Trophoblast cell (in vitro differentiated cells and primary cell): ENCODE results near the gene GNL2. TPM values are rescaled to one million over a fixed set of nuclear protein-coding genes. Genes with fewer than 3 reads are reported as not detected.

Source experiments
- DNase-seq, 2 donors: peaks; one replicate each; pipeline ENCODE4 v3.0.0-alpha.2; 2016
- H2AFZ ChIP-seq: 2 replicates; pipeline ENCODE4 v1.6.1; 2013; ENCODE audit warnings: low read length, moderate library complexity, mild to moderate bottlenecking; ENCODE audit not compliant: insufficient read depth, poor library complexity
- H2AK5ac ChIP-seq: 2 replicates; pipeline ENCODE4 v1.6.1; 2013; ENCODE audit warnings: mild to moderate bottlenecking, low read length
- H2BK120ac ChIP-seq: 2 replicates; pipeline ENCODE4 v1.6.1; 2013; ENCODE audit warnings: low read length, mild to moderate bottlenecking, moderate library complexity; ENCODE audit not compliant: insufficient read depth, poor library complexity
- H2BK12ac ChIP-seq: 2 replicates; pipeline ENCODE4 v1.6.1; 2013; ENCODE audit warnings: mild to moderate bottlenecking, low read length, moderate library complexity
- H2BK5ac ChIP-seq: 2 replicates; pipeline ENCODE4 v1.6.1; 2013; ENCODE audit warnings: low read length, low read depth, moderate library complexity, mild to moderate bottlenecking; ENCODE audit not compliant: poor library complexity
- H3K14ac ChIP-seq: 2 replicates; pipeline ENCODE4 v1.6.1; 2013; ENCODE audit warnings: mild to moderate bottlenecking, low read length
- H3K18ac ChIP-seq: 2 replicates; pipeline ENCODE4 v1.6.1; 2013; ENCODE audit warnings: mild to moderate bottlenecking, low read length
- H3K23ac ChIP-seq: 2 replicates; pipeline ENCODE4 v1.6.1; 2013; ENCODE audit warnings: low read length
- H3K27ac ChIP-seq: 2 replicates; pipeline ENCODE4 v1.5.1; 2013; ENCODE audit warnings: low read depth, mild to moderate bottlenecking, inconsistent platforms, low read length, moderate library complexity
- H3K27me3 ChIP-seq: 2 replicates; pipeline ENCODE4 v1.6.1; 2013; ENCODE audit warnings: inconsistent platforms, mild to moderate bottlenecking, low read length, moderate library complexity; ENCODE audit not compliant: insufficient read depth
- H3K36me3 ChIP-seq, 2 experiments: 1 replicate in 1 of 2; 2 replicates in 1 of 2; pipeline ENCODE4 v1.6.1; 2013; ENCODE audit warnings: low read length in 2 of 2, mild to moderate bottlenecking in 2 of 2, moderate library complexity in 1 of 2; ENCODE audit not compliant: insufficient read depth in 2 of 2, control insufficient read depth in 1 of 2
- H3K4ac ChIP-seq: 2 replicates; pipeline ENCODE4 v1.6.1; 2013; ENCODE audit warnings: low read depth, mild to moderate bottlenecking, low read length, moderate library complexity
- H3K4me1 ChIP-seq, 2 experiments: 1 replicate in 1 of 2; 2 replicates in 1 of 2; pipeline ENCODE4 v1.6.1; 2013; ENCODE audit warnings: low read length in 2 of 2, mild to moderate bottlenecking in 2 of 2, moderate library complexity in 1 of 2; ENCODE audit not compliant: insufficient read depth in 2 of 2, control insufficient read depth in 1 of 2
- H3K4me2 ChIP-seq: 2 replicates; pipeline ENCODE4 v1.6.1; 2013; ENCODE audit warnings: inconsistent platforms, mild to moderate bottlenecking, low read length, moderate library complexity
- H3K4me3 ChIP-seq: 2 replicates; pipeline ENCODE4 v1.5.1; 2013; ENCODE audit warnings: mild to moderate bottlenecking, low read depth, low read length, inconsistent platforms
- H3K79me1 ChIP-seq: one replicate; pipeline ENCODE4 v1.6.1; 2013; ENCODE audit warnings: low read length
- H3K79me2 ChIP-seq: 2 replicates; pipeline ENCODE4 v1.6.1; 2013; ENCODE audit warnings: low read length, mild to moderate bottlenecking; ENCODE audit not compliant: control insufficient read depth, insufficient read depth, poor library complexity
- H3K9ac ChIP-seq: 2 replicates; pipeline ENCODE4 v1.6.1; 2013; ENCODE audit warnings: mild to moderate bottlenecking, low read length
- H3K9me3 ChIP-seq: 2 replicates; pipeline ENCODE4 v1.6.1; 2013; ENCODE audit warnings: low read depth, mild to moderate bottlenecking, control low read depth, inconsistent platforms, low read length; ENCODE audit not compliant: insufficient read depth
- H4K12ac ChIP-seq: 2 replicates; pipeline ENCODE4 v1.6.1; 2013; ENCODE audit warnings: low read depth, mild to moderate bottlenecking, low read length, moderate library complexity
- H4K8ac ChIP-seq: 2 replicates; pipeline ENCODE4 v1.6.1; 2013; ENCODE audit warnings: low read depth, mild to moderate bottlenecking, low read length, moderate library complexity
- H4K91ac ChIP-seq: one replicate; pipeline ENCODE4 v1.6.1; 2013; ENCODE audit warnings: low read depth, mild to moderate bottlenecking, low read length, moderate library complexity
- WGBS: extraction: QIAGEN DNeasy Blood & Tissue Kit; methylation state at CpG from one replicate; pipeline ENCODE4 v1.1.7; 2013; ENCODE audit warnings: missing lambda C conversion rate; ENCODE audit not compliant: insufficient read length, insufficient coverage; ENCODE audit errors: extremely low coverage; 5-methylcytosine and 5-hydroxymethylcytosine counted together
- polyA plus RNA-seq: library from polyadenylated mRNA; stranded (reverse); fragments of 200-250 nt; gene quantifications from 2 replicates; pipeline ENCODE4 v1.2.3, GENCODE V29; 2013

GNL2 gene
- 163 TPM in 2 replicates for polyA plus RNA-seq

- peak within 1 kb of the TSS; percentile 78 for H3K18ac ChIP-seq
- H3K4ac ChIP-seq = peak within 1 kb of the TSS; percentile 91
- DNase-seq = peak; percentile 99
- H3K9me3 ChIP-seq = no peaks in the 10 kb centered on the region
- peak within 1 kb of the TSS; percentile 81 for H3K9ac ChIP-seq
- peak within 1 kb of the TSS; percentile 93 for H3K4me3 ChIP-seq
- no CpG with 5 or more reads among the region's 51 CpGs for WGBS
- H3K36me3 ChIP-seq = peaks cover 3 to 21% of the 10 kb centered on the region in 2 experiments
- no peak within 1 kb of the TSS for H3K27ac ChIP-seq
- H3K79me2 ChIP-seq = peaks cover 8% of the 10 kb centered on the region
- H2AK5ac ChIP-seq = peak within 1 kb of the TSS; percentile 60
- H3K14ac ChIP-seq = peak within 1 kb of the TSS; percentile 93
- H4K12ac ChIP-seq = peak within 1 kb of the TSS; percentile 90
- H2BK12ac ChIP-seq = no peak within 1 kb of the TSS
- H4K91ac ChIP-seq = peak within 1 kb of the TSS; percentile 79
- H3K79me1 ChIP-seq = peaks cover 5% of the 10 kb centered on the region
- no peak within 1 kb of the TSS for H3K23ac ChIP-seq
- H2BK120ac ChIP-seq = peak within 1 kb of the TSS; percentile 59
- peak within 1 kb of the TSS; percentile 17 for H2BK5ac ChIP-seq
- H3K4me1 ChIP-seq = peaks cover 3 to 4% of the 10 kb centered on the region in 2 experiments
- H3K4me2 ChIP-seq = peak within 1 kb of the TSS; percentile 96
- peak within 1 kb of the TSS; percentile 93 for H2AFZ ChIP-seq
- no peaks in the 10 kb centered on the region for H3K27me3 ChIP-seq
- peak within 1 kb of the TSS; percentile 89 for H4K8ac ChIP-seq
Observed at GRCh38 chr1:37595440-37596181, at the start of gene GNL2. TSS of gene GNL2 (minus strand) at chr1:37595937. CDS start at chr1:37595822, 115 bp downstream.

- no peak overlapping the region for H3K27ac ChIP-seq
- no peak overlapping the region for H2BK5ac ChIP-seq
- no peak overlapping the region for H4K8ac ChIP-seq
- no peak overlapping the region for H4K91ac ChIP-seq
- H3K4me3 ChIP-seq = no peak overlapping the region
- no peak overlapping the region for H2AFZ ChIP-seq
- no peaks in the 10 kb centered on the region for H3K4me1 ChIP-seq
- H3K4me2 ChIP-seq = no peak overlapping the region
- no peaks in the 10 kb centered on the region for H3K79me1 ChIP-seq
- H3K9ac ChIP-seq = no peak overlapping the region
- no peak overlapping the region for H3K23ac ChIP-seq
- H3K79me2 ChIP-seq = no peaks in the 10 kb centered on the region
- H3K18ac ChIP-seq = no peak overlapping the region
- DNase-seq = no peak
- H3K9me3 ChIP-seq = peaks cover 2% of the 10 kb centered on the region
- peaks cover 13% of the 10 kb centered on the region for H3K27me3 ChIP-seq
- no peak overlapping the region for H2BK12ac ChIP-seq
- H4K12ac ChIP-seq = no peak overlapping the region
- no peak overlapping the region for H3K4ac ChIP-seq
- H3K36me3 ChIP-seq = no peaks in the 10 kb centered on the region
- H3K14ac ChIP-seq = no peak overlapping the region
- no CpG with 5 or more reads among the region's 1 CpG for WGBS
- H2AK5ac ChIP-seq = no peak overlapping the region
- no peak overlapping the region for H2BK120ac ChIP-seq
Observed at GRCh38 chr1:37641059-37641458, 45.3 kb upstream of the GNL2 start.

- WGBS = no CpG with 5 or more reads among the region's 6 CpGs
- Histone ChIP-seq H4K91ac (no peak overlapping the region), H3K4ac (no peak overlapping the region), H4K8ac (no peak overlapping the region), H3K36me3 (no peaks in the 10 kb centered on the region), H3K9ac (no peak overlapping the region), H2BK5ac (no peak overlapping the region), H2BK120ac (no peak overlapping the region), H3K18ac (no peak overlapping the region), H3K9me3 (peaks cover 6% of the 10 kb centered on the region), H2AK5ac (no peak overlapping the region), H3K14ac (no peak overlapping the region), H3K4me3 (no peak overlapping the region), H3K79me1 (no peaks in the 10 kb centered on the region), H2AFZ (no peak overlapping the region), H3K79me2 (no peaks in the 10 kb centered on the region), H3K23ac (no peak overlapping the region), H3K4me1 (peaks cover 0 to 5% of the 10 kb centered on the region in 2 experiments), H4K12ac (no peak overlapping the region), H3K27me3 (peaks cover 56% of the 10 kb centered on the region), H2BK12ac (no peak overlapping the region), H3K27ac (no peak overlapping the region), H3K4me2 (no peak overlapping the region)
- no peak for DNase-seq
Observed at GRCh38 chr1:37636435-37636834, 40.7 kb upstream of the GNL2 start.

- Histone ChIP-seq H3K18ac (no peak overlapping the region), H3K9me3 (peaks cover 8% of the 10 kb centered on the region), H3K27me3 (peaks cover 68% of the 10 kb centered on the region), H2BK5ac (no peak overlapping the region), H2AFZ (no peak overlapping the region), H4K8ac (no peak overlapping the region), H2BK120ac (no peak overlapping the region), H3K79me2 (no peaks in the 10 kb centered on the region), H3K4ac (no peak overlapping the region), H3K14ac (no peak overlapping the region), H3K4me1 (peaks cover 0 to 5% of the 10 kb centered on the region in 2 experiments), H2BK12ac (no peak overlapping the region), H3K36me3 (no peaks in the 10 kb centered on the region), H2AK5ac (no peak overlapping the region), H3K79me1 (no peaks in the 10 kb centered on the region), H4K12ac (no peak overlapping the region), H4K91ac (no peak overlapping the region), H3K4me2 (no peak overlapping the region), H3K9ac (no peak overlapping the region), H3K4me3 (no peak overlapping the region), H3K23ac (no peak overlapping the region), H3K27ac (no peak overlapping the region)
- WGBS = no CpG with 5 or more reads among the region's 26 CpGs
- no peak for DNase-seq
Observed at GRCh38 chr1:37634992-37635902, 39.5 kb upstream of the GNL2 start.
